B cell (primary cell): ENCODE data around the gene SPOCD1. TPM values are rescaled to one million over a fixed set of nuclear protein-coding genes. Genes with fewer than 3 reads are reported as not detected.

Experiments used
- ATAC-seq: fragments of 200-7000 bp; cut with Tn5 transposase; one replicate; pipeline ENCODE4 v1.10.0; 2021; ENCODE audit warnings: low read depth, mild to moderate bottlenecking, moderate number of reproducible peaks, moderate library complexity
- CTCF ChIA-PET: fragments of 350-600 bp; sonication (Branson Sonifier 250); formaldehyde crosslinking; loops from one replicate; lab custom pipeline; 2021; ENCODE audit warnings: antibody characterized with exemption, inconsistent platforms; lab: Charles Lee
- POLR2A ChIA-PET: fragments of 350-600 bp; sonication (Branson Sonifier 250); formaldehyde crosslinking; loops from one replicate; lab custom pipeline; 2021; ENCODE audit warnings: antibody characterized with exemption; lab: Charles Lee
- DNase-seq: peaks from one replicate; pipeline ENCODE4 v3.0.0; 2013
- H2AFZ ChIP-seq: 2 replicates; pipeline ENCODE4 v1.6.1; 2012; ENCODE audit warnings: mild to moderate bottlenecking, low read depth, low read length; ENCODE audit not compliant: insufficient read depth, poor library complexity, severe bottlenecking
- H3K27ac ChIP-seq, 2 donors: 1 replicate in 1 of 2; 2 replicates in 1 of 2; pipeline ENCODE4 v1.5.1; 2012 to 2013; ENCODE audit warnings: low read length in 2 of 2, mild to moderate bottlenecking in 2 of 2, moderate library complexity in 1 of 2
- H3K27me3 ChIP-seq, 4 experiments: fragments of 200-600 bp in 1 of 4; sonication (generic) in 1 of 4; replicated peaks in 1 of 4; 1 replicate in 2 of 4; 2 replicates in 2 of 4; pipeline versions ENCODE4 v1.6.1 to v1.7.0; 2013 to 2016; ENCODE audit warnings: low read length in 3 of 4, mild to moderate bottlenecking in 2 of 4, mixed read lengths in 1 of 4, moderate library complexity in 1 of 4; ENCODE audit not compliant: insufficient read depth in 4 of 4, control insufficient read depth in 3 of 4; ENCODE audit errors: control extremely low read depth in 1 of 4
- H3K36me3 ChIP-seq, 2 experiments: replicated peaks in 1 of 2; 1 replicate in 1 of 2; 2 replicates in 1 of 2; pipeline versions ENCODE4 v1.6.1 to v1.7.1; 2013; ENCODE audit warnings: low read length in 1 of 2; ENCODE audit not compliant: insufficient read depth in 2 of 2, control insufficient read depth in 1 of 2; ENCODE audit errors: control extremely low read depth in 1 of 2, extremely low read depth in 1 of 2
- H3K4me1 ChIP-seq, 2 donors: fragments of 200-600 bp in 1 of 2; sonication (generic) in 1 of 2; 1 replicate in 1 of 2; 2 replicates in 1 of 2; pipeline versions ENCODE4 v1.5.1 to v1.6.1; 2013 to 2017; ENCODE audit warnings: low read length in 2 of 2; ENCODE audit not compliant: control insufficient read depth in 2 of 2, insufficient read depth in 2 of 2
- H3K4me2 ChIP-seq: replicated peaks from 2 replicates; pipeline ENCODE3; 2012; ENCODE audit warnings: mild to moderate bottlenecking, low read depth, low read length; ENCODE audit not compliant: poor library complexity, severe bottlenecking
- H3K4me3 ChIP-seq, 5 experiments: fragments of 200-600 bp in 1 of 5; sonication (generic) in 1 of 5; 1 replicate in 3 of 5; 2 replicates in 2 of 5; pipeline versions ENCODE4 v1.5.1 to v1.7.0; 2011 to 2016; ENCODE audit warnings: low read length in 4 of 5, mild to moderate bottlenecking in 4 of 5, low read depth in 2 of 5, control low read depth in 1 of 5, moderate library complexity in 1 of 5; ENCODE audit not compliant: insufficient read depth in 1 of 5; ENCODE audit errors: control extremely low read depth in 1 of 5, extremely low read depth in 1 of 5
- H3K79me2 ChIP-seq: fragments of 200-600 bp; sonication (generic); one replicate; pipeline ENCODE4 v1.6.0; 2016; ENCODE audit warnings: low read length; ENCODE audit not compliant: control insufficient read depth, insufficient read depth
- H3K9ac ChIP-seq: fragments of 200-600 bp; sonication (generic); 2 replicates; pipeline ENCODE4 v1.6.1; 2017; ENCODE audit warnings: mild to moderate bottlenecking, low read length, moderate library complexity
- H3K9me3 ChIP-seq, 3 donors: one replicate each; pipeline versions ENCODE4 v1.6.1 to v1.7.1; 2013; ENCODE audit warnings: low read length in 2 of 3; ENCODE audit not compliant: control insufficient read depth in 2 of 3, insufficient read depth in 1 of 3; ENCODE audit errors: control extremely low read depth in 1 of 3
- H4K20me1 ChIP-seq: 2 replicates; pipeline ENCODE4 v1.6.0; 2012; ENCODE audit warnings: mild to moderate bottlenecking, low read length; ENCODE audit not compliant: insufficient read depth, control insufficient read depth, poor library complexity, severe bottlenecking
- H3K27ac Mint-ChIP-seq: one replicate; pipeline ENCODE4 v1.8.0; 2021; ENCODE audit warnings: mixed read lengths
- H3K27me3 Mint-ChIP-seq: one replicate; pipeline ENCODE4 v1.8.0; 2021; ENCODE audit warnings: mixed read lengths
- H3K4me1 Mint-ChIP-seq: one replicate; pipeline ENCODE4 v1.8.0; 2021; ENCODE audit warnings: mixed read lengths
- H3K4me3 Mint-ChIP-seq: one replicate; pipeline ENCODE4 v1.8.0; 2021; ENCODE audit warnings: mixed read lengths
- H3K9me3 Mint-ChIP-seq: one replicate; pipeline ENCODE4 v1.8.0; 2022; ENCODE audit warnings: mixed read lengths; ENCODE audit not compliant: insufficient read depth
- EZH2 ChIP-seq: IDR thresholded peaks from 2 replicates; pipeline ENCODE4 v1.6.1; 2012; ENCODE audit warnings: borderline replicate concordance, low read depth, mild to moderate bottlenecking, moderate library complexity, low read length; ENCODE audit not compliant: insufficient read depth, poor library complexity, severe bottlenecking
- WGBS: methylation state at CpG from one replicate; pipeline ENCODE4 v1.1.5; 2013; ENCODE audit warnings: missing lambda C conversion rate; ENCODE audit not compliant: insufficient coverage; 5-methylcytosine and 5-hydroxymethylcytosine counted together
- intact Hi-C: fragments of 100-400 bp; cut with micrococcal nuclease; formaldehyde crosslinking; loops from one replicate; pipeline ENCODE4 v1.10.0; 2022
- polyA plus RNA-seq: library from polyadenylated mRNA; depleted of rRNA; stranded (reverse); fragments of >200 nt; gene quantifications from 2 replicates; pipeline ENCODE4 v1.2.3, GENCODE V29; 2012
- total RNA-seq, 2 donors: library from RNA; stranded (reverse); fragments of 120-200 nt in 1 of 2; gene quantifications; 1 replicate in 1 of 2; 2 replicates in 1 of 2; pipeline versions ENCODE4 v1.2.3 to v1.2.4, GENCODE V29; 2013 to 2022
- TF ChIP-seq, protein P1 (sequence below): fragments of 200-600 bp; IDR thresholded peaks from one replicate; pipeline ENCODE4 v1.8.0; 2022; ENCODE audit warnings: antibody characterized with exemption, mild to moderate bottlenecking

Gene SPOCD1
- total and polyA plus RNA-seq, 2 donors (not counting 1 experiment from before 2014, with no cell fraction given): not detected

DNA sequence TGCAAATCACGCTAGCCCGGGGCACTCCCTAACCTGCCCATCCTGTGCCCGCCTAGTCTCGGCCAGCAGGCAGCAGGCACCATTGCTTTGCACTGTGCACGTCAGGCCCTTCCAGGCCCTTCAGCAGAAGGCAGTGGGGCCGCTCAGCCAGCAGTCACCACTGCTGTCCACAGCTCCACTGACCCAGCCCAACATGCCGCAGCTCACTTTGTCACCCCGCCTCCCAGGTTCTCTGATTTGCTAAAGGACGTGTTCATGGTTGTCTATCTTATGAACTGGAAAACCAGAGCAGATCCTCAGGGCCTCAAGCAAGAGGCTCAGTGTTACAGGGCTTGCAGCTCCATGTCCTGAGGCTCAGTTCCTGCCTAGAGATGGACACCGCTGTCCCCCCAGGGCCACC, 14.2 kb upstream of the SPOCD1 start:
- ATAC-seq (no peak), DNase-seq (no peak)
- ChIA-PET POLR2A (no interaction called here), CTCF (interaction anchor here (0.9 kb wide), 1 partner anchor 134 kb away, joined by 3 read pairs; no protein-coding TSS in a partner anchor)
- no peak overlapping the region for H3K9ac ChIP-seq
- no peak overlapping the region for H3K27ac ChIP-seq
- Mint-ChIP-seq H3K27ac (no peak overlapping the region), H3K4me3 (no peak overlapping the region), H3K9me3 (no peaks in the 10 kb centered on the region), H3K27me3 (no peaks in the 10 kb centered on the region), H3K4me1 (peaks cover 20% of the 10 kb centered on the region)
- TF ChIP-seq EZH2: no peak
- TF ChIP-seq, protein P1, sequence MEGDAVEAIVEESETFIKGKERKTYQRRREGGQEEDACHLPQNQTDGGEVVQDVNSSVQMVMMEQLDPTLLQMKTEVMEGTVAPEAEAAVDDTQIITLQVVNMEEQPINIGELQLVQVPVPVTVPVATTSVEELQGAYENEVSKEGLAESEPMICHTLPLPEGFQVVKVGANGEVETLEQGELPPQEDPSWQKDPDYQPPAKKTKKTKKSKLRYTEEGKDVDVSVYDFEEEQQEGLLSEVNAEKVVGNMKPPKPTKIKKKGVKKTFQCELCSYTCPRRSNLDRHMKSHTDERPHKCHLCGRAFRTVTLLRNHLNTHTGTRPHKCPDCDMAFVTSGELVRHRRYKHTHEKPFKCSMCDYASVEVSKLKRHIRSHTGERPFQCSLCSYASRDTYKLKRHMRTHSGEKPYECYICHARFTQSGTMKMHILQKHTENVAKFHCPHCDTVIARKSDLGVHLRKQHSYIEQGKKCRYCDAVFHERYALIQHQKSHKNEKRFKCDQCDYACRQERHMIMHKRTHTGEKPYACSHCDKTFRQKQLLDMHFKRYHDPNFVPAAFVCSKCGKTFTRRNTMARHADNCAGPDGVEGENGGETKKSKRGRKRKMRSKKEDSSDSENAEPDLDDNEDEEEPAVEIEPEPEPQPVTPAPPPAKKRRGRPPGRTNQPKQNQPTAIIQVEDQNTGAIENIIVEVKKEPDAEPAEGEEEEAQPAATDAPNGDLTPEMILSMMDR: no peak
- intact Hi-C loops: no loop called here
- H3K4me3 ChIP-seq: no peak overlapping the region
- H3K9me3 ChIP-seq: peaks cover 0 to 4% (median 0%) of the 10 kb centered on the region in 3 donors
- no peaks in the 10 kb centered on the region for H3K36me3 ChIP-seq
- H3K4me2 ChIP-seq: no peak overlapping the region
- H3K4me1 ChIP-seq: peaks cover 18 to 25% of the 10 kb centered on the region in 2 donors
- WGBS: 98% methylated on average over 10 of the region's 10 CpGs
- H4K20me1 ChIP-seq: no peaks in the 10 kb centered on the region
- no peaks in the 10 kb centered on the region for H3K27me3 ChIP-seq
- no peak overlapping the region for H2AFZ ChIP-seq
- no peaks in the 10 kb centered on the region for H3K79me2 ChIP-seq

DNA sequence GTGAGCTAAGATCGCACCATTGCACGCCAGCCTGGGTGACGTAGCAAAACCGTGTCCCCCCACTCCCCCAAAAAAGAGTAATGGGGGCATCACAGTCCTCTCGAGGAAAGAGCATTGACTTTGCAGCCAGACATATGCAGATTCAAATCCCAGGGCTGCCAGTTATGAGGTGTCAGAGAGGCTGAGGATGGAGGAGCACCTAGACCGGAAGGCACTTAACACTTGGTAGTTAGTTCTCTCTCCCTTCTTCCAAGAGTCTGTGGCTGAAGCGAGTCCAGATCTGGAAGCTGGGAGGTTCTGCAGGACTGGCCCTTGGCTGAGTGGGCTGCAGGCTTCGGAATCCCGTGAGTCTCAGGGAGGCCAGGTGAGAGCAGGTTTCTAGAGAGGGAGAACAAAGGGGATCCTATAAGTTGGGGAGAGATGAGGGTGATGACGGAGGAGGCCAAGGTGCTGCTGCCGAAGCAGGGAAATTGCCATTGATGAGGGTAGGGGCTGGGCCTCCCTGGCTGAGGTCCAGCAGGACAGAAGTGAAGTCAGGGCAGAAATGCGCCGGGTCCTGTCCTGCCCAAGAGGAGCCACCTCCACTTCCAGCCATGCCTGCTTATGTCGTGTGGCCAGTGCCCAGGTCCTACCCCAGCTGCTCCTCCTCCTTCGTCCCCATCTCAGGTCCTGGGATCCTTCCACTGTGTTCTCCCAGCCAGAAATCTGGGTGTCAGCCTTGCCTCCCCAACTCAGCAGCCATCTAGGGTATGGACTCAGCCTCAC, 13.3 kb upstream of the SPOCD1 start:
- no peak overlapping the region for H3K9ac ChIP-seq

More for the DNA sequence above, 13.3 kb upstream of the SPOCD1 start:
- Histone ChIP-seq H2AFZ (no peak overlapping the region), H3K27ac (no peak overlapping the region), H3K79me2 (no peaks in the 10 kb centered on the region), H3K4me3 (no peak overlapping the region), H3K4me1 (peaks cover 18 to 25% of the 10 kb centered on the region in 2 donors), H3K27me3 (no peaks in the 10 kb centered on the region), H4K20me1 (no peaks in the 10 kb centered on the region), H3K4me2 (no peak overlapping the region), H3K9me3 (peaks cover 0 to 4% (median 0%) of the 10 kb centered on the region in 3 donors), H3K36me3 (no peaks in the 10 kb centered on the region)
- H3K27ac Mint-ChIP-seq: no peak overlapping the region
- no peak for DNase-seq
- no peak for ATAC-seq
- WGBS: 94% methylated on average over 10 of the region's 15 CpGs
- no peak for TF ChIP-seq EZH2
- TF ChIP-seq, protein P1: no peak
- POLR2A ChIA-PET: no interaction called here
- CTCF ChIA-PET: interaction anchor here (0.9 kb wide), 1 partner anchor 135 kb away, joined by 3 read pairs; no protein-coding TSS in a partner anchor
- H3K4me1 Mint-ChIP-seq: peaks cover 20% of the 10 kb centered on the region
- no peaks in the 10 kb centered on the region for H3K9me3 Mint-ChIP-seq
- intact Hi-C loops: loop anchor here (10.0 kb wide), 1 partner anchor 56 kb away; no protein-coding TSS in a partner anchor
- no peak overlapping the region for H3K4me3 Mint-ChIP-seq
- H3K27me3 Mint-ChIP-seq: no peaks in the 10 kb centered on the region
